Upper lobe of left lung (tissue), 6 donors: ENCODE data around the gene CDC37L1. TPM values are rescaled to one million over a fixed set of nuclear protein-coding genes. Genes with fewer than 3 reads are reported as not detected.

Source experiments
- ATAC-seq, 2 donors: fragments of 200-7000 bp; cut with Tn5 transposase; one replicate each; pipeline ENCODE4 v1.9.1; 2022; ENCODE audit warnings: mild to moderate bottlenecking in 2 of 2, moderate library complexity in 2 of 2; ENCODE audit not compliant: low FRiP score in 2 of 2
- DNase-seq, 2 donors: peaks; one replicate each; pipeline ENCODE4 v3.0.0-alpha.2; 2019 to 2020
- H3K27ac ChIP-seq, 4 donors: fragments of 200-600 bp; sonication (generic); one replicate each; pipeline ENCODE4 v1.5.1; 2016 to 2019
- H3K27me3 ChIP-seq, 4 donors: fragments of 200-600 bp; sonication (generic); one replicate each; pipeline ENCODE4 v1.5.1; 2017 to 2019
- H3K36me3 ChIP-seq, 4 donors: fragments of 200-600 bp; sonication (generic); one replicate each; pipeline ENCODE4 v1.5.1; 2016 to 2019
- H3K4me1 ChIP-seq, 4 donors: fragments of 200-600 bp; sonication (generic); one replicate each; pipeline ENCODE4 v1.5.1; 2018 to 2019
- H3K4me3 ChIP-seq, 4 donors: fragments of 200-600 bp; sonication (generic); one replicate each; pipeline ENCODE4 v1.5.1; 2017 to 2019; ENCODE audit warnings: mild to moderate bottlenecking in 2 of 4, moderate library complexity in 1 of 4
- H3K9me3 ChIP-seq, 4 donors: fragments of 200-600 bp; sonication (generic); one replicate each; pipeline ENCODE4 v1.5.1; 2018 to 2019
- CTCF ChIP-seq, 6 experiments: fragments of 450-650 bp in 4 of 6; fragments of 200-600 bp in 2 of 6; sonication (generic) in 2 of 6; IDR thresholded peaks; one replicate each; pipeline ENCODE4 v1.5.1; 2016 to 2019; ENCODE audit warnings: antibody characterized with exemption in 6 of 6
- EP300 ChIP-seq, 4 donors: sonication (generic); formaldehyde crosslinking; IDR thresholded peaks; one replicate each; pipeline ENCODE4 v1.5.1; 2017; ENCODE audit warnings: antibody characterized with exemption in 4 of 4, control low read depth in 2 of 4
- POLR2A ChIP-seq, 4 donors: fragments of 450-650 bp; IDR thresholded peaks; one replicate each; pipeline ENCODE4 v1.5.1; 2016 to 2017; ENCODE audit warnings: antibody characterized with exemption in 4 of 4, mild to moderate bottlenecking in 2 of 4
- POLR2AphosphoS5 ChIP-seq, 2 donors: sonication (generic); formaldehyde crosslinking; IDR thresholded peaks; one replicate each; pipeline ENCODE4 v1.5.1; 2017; ENCODE audit warnings: antibody characterized with exemption in 2 of 2
- WGBS, 2 donors: methylation state at CpG; one replicate each; pipeline ENCODE4 v1.1.5; 2017 to 2018; 5-methylcytosine and 5-hydroxymethylcytosine counted together
- total RNA-seq, 6 donors: library from RNA; depleted of rRNA in 4 of 6; stranded (reverse); fragments of >200 nt in 4 of 6; gene quantifications; one replicate each; pipeline versions ENCODE4 v1.1.0 to v1.2.1, GENCODE V29; 2016 to 2021
- donor health status: DM: no; HTN: no; CAD: no; lungs with moderate emphysema.
- donor health status: DM: no; HTN: yes; CAD: no; lungs with severe emphysema.

The CDC37L1 gene
- total RNA-seq, 6 donors from 2014 or later: 8.1 to 38.8 (median 18.2) TPM

DNA sequence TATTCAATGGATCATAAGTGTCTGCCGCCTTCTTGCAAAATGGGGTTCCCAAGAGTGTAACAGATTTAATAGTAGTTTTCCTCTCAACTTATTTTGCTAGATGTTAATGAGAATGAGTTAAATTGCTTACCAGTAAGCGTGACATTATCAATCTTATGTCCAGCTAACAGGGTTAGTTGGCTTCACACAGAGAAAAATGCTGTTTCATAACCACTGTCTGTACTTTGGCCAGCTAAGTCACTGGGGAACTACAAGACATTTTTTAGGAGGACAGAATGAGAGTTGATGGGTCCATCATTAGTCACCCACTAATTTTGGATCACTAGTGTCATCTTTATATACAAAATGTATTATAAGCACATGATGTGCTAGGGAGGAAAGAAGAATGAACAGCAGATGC lies 1.4 kb downstream of the CDC37L1 start:
- Histone ChIP-seq H3K4me1 (peaks cover 9 to 28% (median 15%) of the 10 kb centered on the region in 4 donors), H3K4me3 (peak overlapping the region in 3 of 4 donors; percentile 63 to 83 (median 79)), H3K9me3 (no peaks in the 10 kb centered on the region), H3K36me3 (peaks cover 0 to 9% (median 4%) of the 10 kb centered on the region in 4 donors), H3K27me3 (no peaks in the 10 kb centered on the region), H3K27ac (peak overlapping the region; percentile 90 to 99 (median 97))
- 48 to 52% methylated on average over 2 of the region's 2 CpGs for WGBS, 2 donors
- ATAC-seq: no peak
- TF ChIP-seq CTCF (IDR thresholded peaks at IDR 0.05) (no peak), POLR2A (IDR thresholded peaks at IDR 0.05) (no peak), POLR2AphosphoS5 (IDR thresholded peaks at IDR 0.05) (no peak), EP300 (IDR thresholded peaks at IDR 0.05) (no peak)
- DNase-seq: no peak

DNA sequence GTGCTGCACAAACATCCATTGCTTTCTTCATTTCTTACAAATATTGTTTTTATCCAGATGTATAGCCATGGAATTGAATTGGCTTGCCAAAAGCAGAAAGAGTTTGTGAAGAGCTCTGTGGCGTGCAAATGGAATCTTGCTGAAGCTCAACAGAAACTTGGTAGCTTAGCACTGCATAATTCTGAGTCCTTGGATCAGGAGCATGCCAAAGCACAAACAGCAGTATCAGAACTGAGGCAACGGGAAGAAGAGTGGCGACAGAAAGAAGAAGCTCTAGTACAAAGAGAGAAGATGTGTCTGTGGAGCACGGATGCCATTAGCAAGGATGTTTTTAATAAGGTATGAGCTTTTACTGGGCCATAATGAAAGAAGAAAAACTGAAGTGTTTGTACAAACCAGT lies 5.5 kb downstream of the CDC37L1 start:
- ATAC-seq (no peak), DNase-seq (no peak)
- Histone ChIP-seq H3K27me3 (no peaks in the 10 kb centered on the region), H3K27ac (no peak overlapping the region), H3K4me1 (peaks cover 6 to 26% (median 16%) of the 10 kb centered on the region in 4 donors), H3K36me3 (peaks cover 0 to 16% (median 7%) of the 10 kb centered on the region in 4 donors), H3K4me3 (no peak overlapping the region), H3K9me3 (no peaks in the 10 kb centered on the region)
- 92 to 93% methylated on average over 4 of the region's 4 CpGs for WGBS, 2 donors
- TF ChIP-seq EP300 (IDR thresholded peaks at IDR 0.05) (no peak), POLR2A (IDR thresholded peaks at IDR 0.05) (no peak), CTCF (IDR thresholded peaks at IDR 0.05) (no peak), POLR2AphosphoS5 (IDR thresholded peaks at IDR 0.05) (no peak)

DNA sequence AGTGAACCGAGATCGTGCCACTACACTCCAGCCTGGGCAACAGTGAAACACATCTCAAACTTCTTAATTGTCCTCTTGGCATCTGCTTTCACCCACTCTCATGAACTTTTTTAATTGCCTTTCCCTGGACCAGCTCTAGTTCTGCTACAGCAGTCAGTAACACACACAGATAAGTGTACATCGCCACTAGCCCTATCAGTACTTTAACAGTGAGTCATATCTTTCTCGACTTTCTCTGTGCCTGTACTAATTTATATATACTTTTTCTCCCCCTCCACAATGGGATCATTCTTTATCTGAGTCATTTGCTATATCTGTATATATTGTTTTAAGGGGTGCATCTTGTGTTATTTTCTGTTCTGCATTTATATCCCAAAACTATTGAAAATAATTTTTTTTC lies 6.7 kb downstream of the CDC37L1 start:
- Histone ChIP-seq H3K4me1 (peaks cover 3 to 16% (median 7%) of the 10 kb centered on the region in 4 donors), H3K9me3 (no peaks in the 10 kb centered on the region), H3K36me3 (peaks cover 0 to 23% (median 7%) of the 10 kb centered on the region in 4 donors), H3K4me3 (no peak overlapping the region), H3K27ac (peak overlapping the region in 1 of 4 donors; percentile 6), H3K27me3 (no peaks in the 10 kb centered on the region)
- WGBS, 2 donors: 74 to 81% methylated on average over 4 of the region's 4 CpGs
- DNase-seq (no peak), ATAC-seq (no peak)
- TF ChIP-seq CTCF (IDR thresholded peaks at IDR 0.05) (no peak), POLR2AphosphoS5 (IDR thresholded peaks at IDR 0.05) (no peak), EP300 (IDR thresholded peaks at IDR 0.05) (no peak), POLR2A (IDR thresholded peaks at IDR 0.05) (no peak)

- peak overlapping the region in 2 of 4 donors; percentile 6 to 21 for H3K27ac ChIP-seq
These were observed 7.2 kb downstream of the CDC37L1 start for GRCh38 chr9:4686584-4686983.

More at GRCh38 chr9:4686584-4686983, 7.2 kb downstream of the CDC37L1 start:
- H3K27me3 ChIP-seq: no peaks in the 10 kb centered on the region
- no peak for ATAC-seq
- no peak overlapping the region for H3K4me3 ChIP-seq
- DNase-seq: no peak
- 47 to 50% methylated on average over 1 of the region's 1 CpG for WGBS, 2 donors
- no peak for TF ChIP-seq CTCF (IDR thresholded peaks at IDR 0.05)
- H3K9me3 ChIP-seq: no peaks in the 10 kb centered on the region
- peaks cover 0 to 11% (median 2%) of the 10 kb centered on the region in 4 donors for H3K4me1 ChIP-seq
- peaks cover 0 to 28% (median 7%) of the 10 kb centered on the region in 4 donors for H3K36me3 ChIP-seq
